ENCODE measurements around the gene BANP. TPM values are rescaled to one million over a fixed set of nuclear protein-coding genes. Genes with fewer than 3 reads are reported as not detected.
A peak's percentile ranks its signal among the peaks of the same experiment; 100 is the strongest.

The BANP gene
- total RNA-seq, 4 donors from 2014 or later, result 7.4 to 45.5 (median 20.3) TPM

DNA sequence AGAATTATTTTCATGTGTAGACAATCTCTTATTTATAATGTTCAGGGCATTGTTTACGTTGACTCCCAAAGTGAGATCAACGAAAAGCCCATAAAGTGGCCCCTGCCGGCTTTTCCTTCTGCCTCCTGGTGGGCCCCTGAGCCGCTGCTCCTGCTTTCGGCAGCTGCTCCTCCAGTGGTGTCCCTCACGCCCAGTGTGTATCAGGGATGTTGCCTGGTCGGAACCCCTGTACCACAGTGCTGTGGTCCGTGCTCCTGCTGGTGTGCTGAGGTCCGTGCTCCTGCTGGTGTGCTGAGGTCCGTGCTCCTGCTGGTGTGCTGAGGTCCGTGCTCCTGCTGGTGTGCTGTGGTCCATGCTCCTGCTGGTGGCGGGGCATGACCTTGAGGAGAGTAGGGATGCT lies 107.6 kb downstream of the BANP start:
- TF ChIP-seq, protein P1, sequence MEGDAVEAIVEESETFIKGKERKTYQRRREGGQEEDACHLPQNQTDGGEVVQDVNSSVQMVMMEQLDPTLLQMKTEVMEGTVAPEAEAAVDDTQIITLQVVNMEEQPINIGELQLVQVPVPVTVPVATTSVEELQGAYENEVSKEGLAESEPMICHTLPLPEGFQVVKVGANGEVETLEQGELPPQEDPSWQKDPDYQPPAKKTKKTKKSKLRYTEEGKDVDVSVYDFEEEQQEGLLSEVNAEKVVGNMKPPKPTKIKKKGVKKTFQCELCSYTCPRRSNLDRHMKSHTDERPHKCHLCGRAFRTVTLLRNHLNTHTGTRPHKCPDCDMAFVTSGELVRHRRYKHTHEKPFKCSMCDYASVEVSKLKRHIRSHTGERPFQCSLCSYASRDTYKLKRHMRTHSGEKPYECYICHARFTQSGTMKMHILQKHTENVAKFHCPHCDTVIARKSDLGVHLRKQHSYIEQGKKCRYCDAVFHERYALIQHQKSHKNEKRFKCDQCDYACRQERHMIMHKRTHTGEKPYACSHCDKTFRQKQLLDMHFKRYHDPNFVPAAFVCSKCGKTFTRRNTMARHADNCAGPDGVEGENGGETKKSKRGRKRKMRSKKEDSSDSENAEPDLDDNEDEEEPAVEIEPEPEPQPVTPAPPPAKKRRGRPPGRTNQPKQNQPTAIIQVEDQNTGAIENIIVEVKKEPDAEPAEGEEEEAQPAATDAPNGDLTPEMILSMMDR (IDR thresholded peaks at IDR 0.05), result no peak
- no peak for TF ChIP-seq POLR2A (IDR thresholded peaks at IDR 0.05)
- Histone ChIP-seq H3K4me3 (no peak overlapping the region), H3K9me3 (no peaks in the 10 kb centered on the region), H3K27me3 (no peaks in the 10 kb centered on the region), H3K36me3 (no peaks in the 10 kb centered on the region), H3K27ac (no peak overlapping the region), H3K4me1 (peaks cover 5 to 10% of the 10 kb centered on the region in 2 donors)
- peak in 1 of 2 donors; percentile 10 for DNase-seq
- intact Hi-C loops (cut with DNase I; ENCODE audit: low total_unique reads), result no loop called here

DNA sequence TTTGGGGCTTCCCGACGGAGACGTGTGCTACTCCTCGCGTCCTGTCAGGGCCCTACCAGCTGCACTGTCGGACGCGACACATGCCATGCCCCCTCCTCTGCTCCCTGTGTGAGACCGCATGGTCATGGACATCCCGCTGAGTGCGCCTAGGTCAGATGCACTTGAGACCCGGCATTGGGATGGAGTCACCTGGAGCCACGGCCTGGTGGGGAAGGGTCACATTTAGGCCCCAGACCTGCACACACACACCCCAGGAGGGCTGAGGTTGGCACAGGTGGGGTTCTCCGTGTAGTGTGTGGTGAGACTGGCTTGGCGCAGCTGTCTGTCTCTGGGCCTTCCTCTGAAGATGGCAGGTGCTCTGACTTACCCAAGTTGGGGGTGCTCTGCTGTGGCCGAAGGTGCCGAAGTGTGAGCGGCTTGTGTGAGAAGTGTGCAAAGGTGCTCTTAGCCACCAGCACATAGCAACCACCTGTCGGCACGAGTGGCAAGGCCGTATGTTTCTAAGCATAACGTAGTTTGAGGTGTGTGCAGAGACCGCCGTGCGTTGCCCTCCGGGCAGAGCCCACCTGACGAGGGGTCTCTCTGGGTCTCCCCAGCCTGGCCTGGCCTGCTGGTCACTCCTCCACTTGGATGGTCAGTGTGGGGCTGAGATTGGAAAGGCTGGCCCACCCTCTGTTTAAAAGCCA lies 108.6 kb downstream of the BANP start:
- intact Hi-C loops (cut with DNase I; ENCODE audit: low total_unique reads), result no loop called here
- no peak for DNase-seq
- no peaks in the 10 kb centered on the region for H3K36me3 ChIP-seq

DNA sequence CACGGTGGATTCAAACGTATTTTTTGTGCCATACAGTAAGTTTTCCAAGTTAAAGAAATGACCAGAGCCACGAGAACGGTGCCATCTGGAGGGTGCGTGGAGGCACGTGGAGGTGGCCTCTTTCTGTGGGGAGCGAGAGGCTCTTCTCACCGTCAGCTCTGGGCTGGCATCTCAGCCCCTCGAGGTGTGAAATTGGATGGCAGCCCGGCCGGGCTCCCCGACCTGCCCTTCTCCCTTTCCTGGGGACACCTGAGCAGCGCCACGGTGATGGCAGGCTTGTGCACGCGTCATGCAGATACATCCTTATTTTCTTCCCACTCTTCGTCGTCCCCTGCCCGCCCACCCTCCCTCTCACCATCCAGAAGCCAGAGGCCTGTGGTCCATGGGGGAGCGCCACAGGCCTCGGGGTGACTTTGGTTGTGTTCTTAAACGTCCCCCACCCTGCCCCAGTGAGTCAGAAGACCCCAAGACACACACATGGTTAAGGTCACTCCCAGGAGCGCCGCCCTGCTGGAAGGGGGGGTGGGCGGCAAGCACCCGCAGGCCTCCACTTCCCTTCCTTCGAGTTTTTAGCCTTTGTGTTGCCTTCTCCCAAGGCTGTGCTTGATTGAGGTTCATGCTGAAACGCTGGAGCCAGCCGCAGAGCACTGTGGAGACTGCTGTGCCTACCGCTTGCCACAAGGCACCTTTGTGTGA lies 109.4 kb downstream of the BANP start:
- Histone ChIP-seq H3K4me1 (peaks cover 5 to 10% of the 10 kb centered on the region in 2 donors), H3K27me3 (no peaks in the 10 kb centered on the region), H3K4me3 (no peak overlapping the region), H3K36me3 (no peaks in the 10 kb centered on the region), H3K27ac (no peak overlapping the region), H3K9me3 (no peaks in the 10 kb centered on the region)
- no peak for DNase-seq
- TF ChIP-seq, protein P1 (IDR thresholded peaks at IDR 0.05), result no peak
- TF ChIP-seq POLR2A (IDR thresholded peaks at IDR 0.05), result no peak
- intact Hi-C loops (cut with DNase I; ENCODE audit: low total_unique reads), result no loop called here

More for the DNA sequence above, 108.6 kb downstream of the BANP start:
- Histone ChIP-seq H3K4me1 (peaks cover 5 to 10% of the 10 kb centered on the region in 2 donors), H3K9me3 (no peaks in the 10 kb centered on the region), H3K4me3 (no peak overlapping the region), H3K27me3 (no peaks in the 10 kb centered on the region), H3K27ac (no peak overlapping the region)
- TF ChIP-seq, protein P1 (IDR thresholded peaks at IDR 0.05), result no peak
- no peak for TF ChIP-seq POLR2A (IDR thresholded peaks at IDR 0.05)

DNA sequence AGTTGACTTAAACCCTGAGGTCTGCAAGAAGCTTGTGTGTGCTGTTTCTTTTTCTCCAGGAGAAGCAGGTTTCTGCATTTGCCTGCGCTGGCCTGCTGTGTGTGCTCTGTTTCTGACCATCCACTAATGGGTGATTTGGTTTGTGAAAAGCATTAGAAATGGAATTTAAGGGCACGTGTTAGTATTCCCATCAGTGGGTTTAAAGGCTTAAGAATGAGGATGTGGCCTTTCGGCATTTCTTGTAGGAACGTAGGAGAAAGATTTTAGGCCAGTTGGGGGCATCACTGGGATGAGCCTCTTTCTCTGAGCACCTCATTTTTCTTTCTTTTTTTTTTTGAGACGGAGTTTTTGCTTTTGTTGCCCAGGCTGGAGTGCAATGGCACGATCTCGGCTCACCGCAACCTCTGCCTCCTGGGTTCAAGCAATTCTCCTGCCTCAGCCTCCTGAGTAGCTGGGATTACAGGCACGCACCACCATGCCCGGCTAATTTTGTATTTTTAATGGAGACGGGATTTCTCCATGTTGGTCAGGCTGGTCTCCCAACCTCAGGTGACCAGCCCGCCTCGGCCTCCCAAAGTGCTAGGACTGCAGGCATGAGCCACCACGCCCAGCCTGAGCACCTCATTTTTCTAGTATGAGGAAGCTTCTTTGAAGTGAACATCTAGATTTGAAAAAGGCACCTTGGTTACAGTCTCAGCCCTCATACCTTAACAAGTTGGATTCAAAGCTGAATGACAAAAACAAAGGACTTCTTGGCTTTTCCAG lies 110.3 kb downstream of the BANP start:
- H3K9me3 ChIP-seq, result no peaks in the 10 kb centered on the region
- no peak for TF ChIP-seq POLR2A (IDR thresholded peaks at IDR 0.05)
- TF ChIP-seq, protein P1 (IDR thresholded peaks at IDR 0.05), result no peak
- no peaks in the 10 kb centered on the region for H3K36me3 ChIP-seq
- intact Hi-C loops (cut with DNase I; ENCODE audit: low total_unique reads), result no loop called here
- H3K27ac ChIP-seq, result peak overlapping the region in 1 of 2 donors; percentile 64
- H3K27me3 ChIP-seq, result no peaks in the 10 kb centered on the region
- no peak overlapping the region for H3K4me3 ChIP-seq
- no peak for DNase-seq
- peaks cover 5 to 10% of the 10 kb centered on the region in 2 donors for H3K4me1 ChIP-seq
